Activated naive CD8-positive, alpha-beta T cell treated with anti-CD3 and anti-CD28 coated beads for 36 hours (primary cell): Measurements from ENCODE around the gene MRPS26. TPM values are rescaled to one million over a fixed set of nuclear protein-coding genes. Genes with fewer than 3 reads are reported as not detected.
"Not testable (repeated sequence)": the region's sequence is repeated elsewhere in the genome, so short reads cannot be mapped to it uniquely, and the experiment has no call there.

ENCODE experiments used
- DNase-seq: peaks from one replicate; pipeline ENCODE4 v3.0.0; 2021
- H3K27ac Mint-ChIP-seq: one replicate; pipeline ENCODE4 v1.8.0; 2022; ENCODE audit warnings: mild to moderate bottlenecking, moderate library complexity, mixed read lengths
- H3K27me3 Mint-ChIP-seq: one replicate; pipeline ENCODE4 v1.8.0; 2022; ENCODE audit warnings: mild to moderate bottlenecking, mixed read lengths
- H3K36me3 Mint-ChIP-seq: one replicate; pipeline ENCODE4 v1.8.0; 2021; ENCODE audit warnings: mild to moderate bottlenecking, mixed read lengths
- H3K4me1 Mint-ChIP-seq: one replicate; pipeline ENCODE4 v1.8.0; 2021; ENCODE audit warnings: mixed read lengths
- H3K4me3 Mint-ChIP-seq: one replicate; pipeline ENCODE4 v1.8.0; 2022; ENCODE audit warnings: mild to moderate bottlenecking, moderate library complexity, mixed read lengths
- H3K9me3 Mint-ChIP-seq: one replicate; pipeline ENCODE4 v1.8.0; 2022; ENCODE audit warnings: mixed read lengths
- total RNA-seq, 2 experiments: library from RNA; stranded (reverse); gene quantifications; one replicate each; pipeline ENCODE4 v1.2.3, GENCODE V29; 2021

The MRPS26 gene
- total RNA-seq, 2 experiments from 2014 or later = 70.9 to 72.4 TPM

DNA sequence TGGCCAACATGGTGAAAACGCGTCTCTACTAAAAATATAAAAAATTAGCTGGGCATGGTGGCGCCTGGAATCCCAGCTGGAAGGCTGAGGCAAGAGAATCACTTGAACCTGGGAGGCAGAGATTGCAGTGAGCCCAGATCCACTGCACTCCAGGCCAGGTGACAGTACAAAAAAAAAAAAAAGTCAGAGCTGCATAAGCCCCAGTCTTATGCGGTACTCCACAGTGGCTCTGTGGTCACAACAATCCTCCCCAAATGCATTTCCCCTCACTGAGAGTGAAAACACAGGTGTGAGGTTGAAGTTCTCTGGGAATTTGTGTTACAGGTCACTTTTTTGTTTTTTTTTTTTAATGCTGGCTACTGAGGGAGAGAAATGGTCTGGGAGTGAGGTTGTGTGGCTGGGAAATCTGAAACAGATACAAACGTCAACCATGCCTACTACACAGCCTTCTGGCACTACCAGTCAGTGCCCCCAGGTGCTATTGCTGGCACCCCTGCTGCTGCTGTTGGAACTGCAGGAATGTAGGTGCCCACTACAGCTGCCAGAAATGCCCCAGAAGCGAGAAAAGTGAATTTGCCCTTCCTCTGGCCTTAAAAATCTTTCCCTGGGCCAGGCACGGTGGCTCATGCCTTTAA, 5.7 kb downstream of the MRPS26 start:
- no peak for DNase-seq
- Mint-ChIP-seq H3K9me3 (no peaks in the 10 kb centered on the region), H3K36me3 (peaks cover 19% of the 10 kb centered on the region), H3K27ac (no peak overlapping the region), H3K4me1 (peaks cover 16% of the 10 kb centered on the region), H3K4me3 (no peak overlapping the region), H3K27me3 (no peaks in the 10 kb centered on the region)

DNA sequence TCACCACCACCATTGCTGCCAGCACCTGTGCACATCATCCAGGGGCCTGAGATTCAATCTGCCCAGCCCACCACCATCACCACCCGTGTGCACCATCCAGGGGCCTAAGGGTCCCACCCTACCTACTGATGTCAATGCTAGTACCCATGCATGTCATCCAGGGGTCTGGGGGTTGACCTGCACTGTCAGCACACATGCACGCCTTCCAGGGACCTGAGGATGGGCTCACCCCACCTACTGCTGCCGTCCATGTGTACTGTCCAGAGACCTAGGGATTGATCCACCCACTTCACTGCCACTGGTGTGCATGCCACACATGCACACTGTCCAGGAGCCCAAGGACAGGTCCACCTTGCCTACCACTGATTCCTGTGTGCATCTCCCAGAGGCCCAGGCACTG, 13.6 kb downstream of the MRPS26 start:
- no peaks in the 10 kb centered on the region for H3K36me3 Mint-ChIP-seq
- peaks cover 5% of the 10 kb centered on the region for H3K4me1 Mint-ChIP-seq
- no peak overlapping the region for H3K4me3 Mint-ChIP-seq
- H3K27ac Mint-ChIP-seq = no peak overlapping the region
- H3K27me3 Mint-ChIP-seq = no peaks in the 10 kb centered on the region
- H3K9me3 Mint-ChIP-seq = no peaks in the 10 kb centered on the region
- DNase-seq = no peak

DNA sequence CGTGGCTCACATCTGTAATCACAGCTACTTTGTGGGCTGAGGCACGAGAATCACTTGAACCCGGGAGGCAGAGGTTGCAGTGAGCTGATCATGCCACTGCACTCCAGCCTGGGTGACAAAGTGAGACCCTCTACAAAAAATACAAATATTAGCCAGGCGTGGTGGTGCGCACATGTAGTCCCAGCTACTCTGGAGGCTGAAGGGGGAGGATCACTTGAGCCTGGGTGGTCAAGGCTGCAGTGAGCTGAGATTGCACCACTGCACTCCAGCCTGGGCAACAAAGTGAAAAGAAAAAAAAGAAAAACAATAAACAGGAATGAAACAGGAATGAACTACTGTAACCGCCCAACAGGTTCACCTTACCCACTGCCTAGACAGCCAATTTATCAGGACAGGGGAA, 18.3 kb downstream of the MRPS26 start:
- H3K27me3 Mint-ChIP-seq, H3K4me1 Mint-ChIP-seq, H3K36me3 Mint-ChIP-seq, H3K4me3 Mint-ChIP-seq, H3K9me3 Mint-ChIP-seq, H3K27ac Mint-ChIP-seq, DNase-seq: not testable (repeated sequence)

DNA sequence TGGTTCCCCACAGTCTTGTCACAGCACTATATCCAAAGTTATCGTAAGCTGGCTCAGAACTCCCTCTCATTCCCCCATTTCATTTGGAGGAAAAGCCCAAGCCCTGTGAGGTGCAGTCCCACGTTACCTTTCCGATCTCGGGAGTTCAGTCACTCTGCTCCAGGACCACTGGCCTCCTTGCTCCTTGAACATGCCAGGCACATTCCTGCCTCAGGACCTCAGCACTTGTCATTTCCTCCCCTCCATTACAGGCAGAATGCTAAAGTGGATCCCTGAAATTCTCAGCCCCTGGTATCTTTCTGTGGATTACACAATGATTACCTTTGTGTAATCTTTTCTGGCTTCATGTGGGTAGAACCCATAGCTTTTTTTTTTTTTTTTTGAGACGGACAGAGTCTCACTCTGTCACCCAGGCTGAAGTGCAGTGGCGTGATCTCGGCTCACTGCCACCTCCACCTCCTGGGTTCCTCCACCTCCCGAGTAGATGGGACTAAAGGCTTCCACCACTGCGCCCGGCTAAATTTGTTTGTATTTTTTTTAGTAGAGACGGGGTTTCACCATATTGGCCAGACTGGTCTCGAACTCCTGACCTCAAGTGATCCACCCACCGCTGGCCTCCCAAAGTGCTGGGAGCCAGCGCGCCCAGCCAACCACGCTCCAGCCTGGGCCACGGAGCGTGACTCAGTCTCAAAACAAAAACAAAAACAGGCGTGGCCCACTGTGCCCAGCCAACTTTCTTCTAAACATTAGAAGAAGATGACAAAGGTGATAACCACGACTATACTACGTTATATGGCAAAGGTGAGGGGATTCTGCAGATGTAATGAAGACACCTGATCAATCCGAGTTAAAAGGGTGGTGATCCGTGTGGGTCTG, 21.5 kb downstream of the MRPS26 start:
- Mint-ChIP-seq H3K27ac (no peak overlapping the region), H3K4me1 (peaks cover 14% of the 10 kb centered on the region)
- no peak for DNase-seq

DNA sequence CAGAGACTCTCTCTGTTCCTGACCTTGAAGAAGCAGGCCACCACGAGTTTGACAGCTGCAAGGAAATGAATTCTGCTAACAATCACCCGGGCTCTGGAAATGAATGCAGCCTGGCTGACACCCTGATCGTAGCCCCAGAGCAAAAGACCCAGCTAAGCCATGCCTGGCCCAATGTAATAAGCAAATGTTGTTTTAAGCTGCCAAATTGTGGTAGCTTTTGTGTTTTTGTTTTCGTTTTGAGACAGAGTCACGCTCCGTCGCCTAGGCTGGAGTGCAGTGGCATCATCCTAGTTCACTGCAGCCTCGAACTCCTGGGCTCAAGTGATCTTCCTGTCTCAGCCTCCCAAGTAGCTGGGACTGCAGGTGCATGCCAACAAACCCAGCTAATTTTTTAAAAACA, 22.2 kb downstream of the MRPS26 start:
- H3K36me3 Mint-ChIP-seq = no peaks in the 10 kb centered on the region
- H3K4me1 Mint-ChIP-seq = peaks cover 17% of the 10 kb centered on the region
- no peak for DNase-seq
- H3K27me3 Mint-ChIP-seq = peaks cover 3% of the 10 kb centered on the region
- H3K9me3 Mint-ChIP-seq = no peaks in the 10 kb centered on the region
- H3K27ac Mint-ChIP-seq = no peak overlapping the region
- H3K4me3 Mint-ChIP-seq = no peak overlapping the region

More for the DNA sequence above, 21.5 kb downstream of the MRPS26 start:
- peaks cover under 1% of the 10 kb centered on the region for H3K27me3 Mint-ChIP-seq
- no peak overlapping the region for H3K4me3 Mint-ChIP-seq
- no peaks in the 10 kb centered on the region for H3K36me3 Mint-ChIP-seq
- H3K9me3 Mint-ChIP-seq = no peaks in the 10 kb centered on the region

DNA sequence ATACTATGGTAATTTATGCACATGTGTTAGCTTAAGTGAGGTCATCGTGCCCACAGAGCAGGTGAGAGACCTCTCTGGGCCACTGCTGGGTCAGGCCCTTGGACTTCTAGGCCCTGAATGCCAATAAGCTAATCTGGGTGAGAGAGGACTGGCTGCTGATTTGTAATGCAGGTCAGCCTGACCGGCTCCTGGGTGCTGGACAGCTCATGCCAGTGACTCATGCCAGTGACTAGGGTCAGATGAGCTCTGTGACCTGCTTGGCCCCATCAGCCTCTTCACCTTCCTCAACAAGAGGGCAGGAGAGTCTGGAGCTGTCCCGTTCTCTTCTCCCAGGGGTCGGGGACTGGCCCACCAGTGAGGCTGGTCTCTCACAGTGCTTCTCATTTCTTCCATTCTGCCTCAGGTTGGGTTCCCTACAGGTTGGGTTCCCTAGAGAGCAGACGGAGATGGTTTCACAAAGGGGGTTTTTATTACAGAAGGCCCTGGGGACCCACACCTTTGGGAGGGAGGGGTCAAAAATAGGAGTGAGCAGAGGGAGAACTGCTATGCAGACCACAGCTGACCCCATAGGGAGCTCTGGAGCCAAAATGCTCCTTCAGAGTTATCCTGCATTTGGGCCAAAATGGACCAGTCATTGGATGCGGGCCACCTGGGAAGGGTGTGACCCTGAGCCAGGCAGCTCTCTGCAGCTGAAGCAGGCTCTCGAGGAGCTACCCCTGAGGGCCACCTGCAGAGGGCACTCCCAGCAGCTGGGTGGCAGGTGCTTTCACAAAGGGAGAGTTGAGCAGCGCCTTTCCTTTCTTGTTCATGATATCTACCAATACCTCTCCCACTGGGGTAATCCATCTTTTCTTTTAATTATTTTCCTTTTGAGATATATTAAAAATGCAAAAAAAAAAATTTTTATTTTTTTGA, 23.4 kb downstream of the MRPS26 start:
- Mint-ChIP-seq H3K27me3 (peaks cover 3% of the 10 kb centered on the region), H3K4me1 (peaks cover 17% of the 10 kb centered on the region), H3K36me3 (no peaks in the 10 kb centered on the region), H3K27ac (no peak overlapping the region), H3K9me3 (no peaks in the 10 kb centered on the region), H3K4me3 (no peak overlapping the region)
- DNase-seq = peak; percentile 22

DNA sequence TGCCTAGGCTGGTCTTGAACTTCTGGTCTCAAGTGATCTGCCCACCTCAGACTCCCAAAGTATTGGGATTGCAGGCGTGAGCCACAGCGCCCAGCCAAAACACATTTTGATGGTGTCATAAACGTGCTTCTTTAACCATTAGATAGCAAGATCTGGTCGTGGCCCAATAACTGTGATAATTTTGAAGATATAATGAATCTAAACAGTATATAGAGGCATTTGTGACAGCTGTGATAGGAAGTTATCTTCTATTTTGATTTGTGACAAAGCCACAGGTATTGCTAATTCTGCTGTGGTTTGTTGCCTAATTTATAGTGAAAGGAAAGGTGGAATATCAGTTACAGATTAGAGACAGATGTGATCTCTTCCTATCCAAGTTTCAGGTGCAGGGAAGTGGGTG, 24.9 kb downstream of the MRPS26 start:
- peaks cover 12% of the 10 kb centered on the region for H3K4me1 Mint-ChIP-seq
- H3K9me3 Mint-ChIP-seq = no peaks in the 10 kb centered on the region
- DNase-seq = no peak
- peak overlapping the region; percentile 46 for H3K4me3 Mint-ChIP-seq
- no peak overlapping the region for H3K27ac Mint-ChIP-seq
- no peaks in the 10 kb centered on the region for H3K36me3 Mint-ChIP-seq
- peaks cover 3% of the 10 kb centered on the region for H3K27me3 Mint-ChIP-seq

DNA sequence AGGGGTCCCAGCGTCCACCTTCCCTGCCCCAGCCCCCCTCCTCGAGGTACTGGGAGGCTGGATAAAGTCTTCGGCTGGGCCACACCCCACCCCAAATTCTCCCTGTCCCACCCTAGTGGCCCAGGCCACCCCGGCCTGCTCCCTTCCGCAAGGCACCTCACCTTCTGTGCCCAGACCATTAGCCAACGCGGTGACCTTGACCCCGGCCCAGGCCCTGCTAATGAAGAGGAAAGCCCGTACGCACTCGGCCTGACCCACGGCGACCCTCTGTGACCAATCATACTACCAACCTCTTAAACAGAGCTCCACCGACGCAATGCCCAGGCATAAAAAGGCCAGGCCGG, 25.4 kb downstream of the MRPS26 start:
- Mint-ChIP-seq H3K9me3 (no peaks in the 10 kb centered on the region), H3K4me1 (peaks cover 12% of the 10 kb centered on the region), H3K36me3 (no peaks in the 10 kb centered on the region), H3K27ac (no peak overlapping the region), H3K27me3 (peaks cover 3% of the 10 kb centered on the region), H3K4me3 (peak overlapping the region; percentile 46)
- no peak for DNase-seq

DNA sequence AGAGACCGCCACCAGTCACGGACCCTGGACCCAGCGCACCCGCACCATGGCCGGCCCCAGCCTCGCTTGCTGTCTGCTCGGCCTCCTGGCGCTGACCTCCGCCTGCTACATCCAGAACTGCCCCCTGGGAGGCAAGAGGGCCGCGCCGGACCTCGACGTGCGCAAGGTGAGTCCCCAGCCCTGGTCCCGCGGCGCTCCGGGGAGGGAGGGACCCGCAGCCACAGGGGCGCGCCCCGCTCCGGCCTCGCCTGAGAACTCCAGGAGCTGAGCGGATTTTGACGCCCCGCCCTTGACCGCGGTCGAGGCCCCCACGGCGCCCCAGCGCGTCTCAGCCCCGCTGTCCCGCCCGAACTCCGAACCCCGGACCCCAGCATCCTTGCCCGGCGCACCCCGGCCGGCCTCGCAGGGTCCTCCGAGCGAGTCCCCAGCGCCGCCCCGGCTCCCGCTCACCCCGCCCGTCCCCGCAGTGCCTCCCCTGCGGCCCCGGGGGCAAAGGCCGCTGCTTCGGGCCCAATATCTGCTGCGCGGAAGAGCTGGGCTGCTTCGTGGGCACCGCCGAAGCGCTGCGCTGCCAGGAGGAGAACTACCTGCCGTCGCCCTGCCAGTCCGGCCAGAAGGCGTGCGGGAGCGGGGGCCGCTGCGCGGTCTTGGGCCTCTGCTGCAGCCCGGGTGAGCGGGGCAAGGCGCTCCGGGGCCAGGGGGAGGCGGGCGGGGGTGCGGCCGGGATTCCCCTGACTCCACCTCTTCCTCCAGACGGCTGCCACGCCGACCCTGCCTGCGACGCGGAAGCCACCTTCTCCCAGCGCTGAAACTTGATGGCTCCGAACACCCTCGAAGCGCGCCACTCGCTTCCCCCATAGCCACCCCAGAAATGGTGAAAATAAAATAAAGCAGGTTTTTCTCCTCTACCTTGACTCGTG, 26.0 kb downstream of the MRPS26 start, which contains the start of gene OXT:
TSS of gene OXT (plus strand) at position 11 of the 920 bp plus-strand sequence. CDS start at position 47, 36 bp downstream.
- peaks cover 3% of the 10 kb centered on the region for H3K27me3 Mint-ChIP-seq
- peak within 1 kb of the TSS; percentile 34 for H3K27ac Mint-ChIP-seq
- peaks cover 15% of the 10 kb centered on the region for H3K4me1 Mint-ChIP-seq
- H3K4me3 Mint-ChIP-seq = peak within 1 kb of the TSS; percentile 77
- H3K9me3 Mint-ChIP-seq = no peaks in the 10 kb centered on the region
- no peaks in the 10 kb centered on the region for H3K36me3 Mint-ChIP-seq
- peak; percentile 67 for DNase-seq

DNA sequence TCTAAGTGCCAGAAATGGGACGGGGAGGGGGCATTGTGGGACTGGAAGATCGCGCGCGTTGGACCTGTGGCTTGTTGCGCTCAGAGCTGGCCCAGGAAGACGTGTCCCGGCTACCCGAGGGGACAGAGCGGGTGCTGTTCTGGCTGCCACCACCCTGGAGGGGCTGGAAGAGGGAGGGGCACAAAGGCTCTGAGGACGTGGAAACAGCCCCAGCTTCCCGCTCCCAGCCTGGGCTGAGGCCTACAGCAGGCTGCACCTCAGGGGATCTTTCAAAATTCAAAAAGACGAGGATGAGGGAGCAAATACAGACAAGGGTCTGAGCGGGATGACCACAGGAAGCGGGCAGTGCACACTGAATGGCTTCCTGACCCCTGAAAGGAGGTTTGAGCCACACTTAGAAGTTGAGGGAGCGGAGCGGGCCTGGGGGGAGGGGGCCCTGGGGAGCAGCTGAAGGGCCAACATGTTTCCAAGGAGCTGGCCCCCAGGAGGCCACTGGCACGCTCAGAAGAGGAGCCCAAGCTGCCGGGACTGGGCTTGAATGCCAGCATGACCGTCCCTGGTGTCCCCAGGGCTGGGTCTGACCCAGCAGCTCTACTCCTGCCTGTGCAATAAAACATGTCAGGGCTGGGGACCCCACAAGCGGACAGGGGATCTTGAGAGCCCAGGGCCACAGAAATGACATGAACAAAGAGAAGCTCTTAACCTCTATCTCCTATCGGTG, 26.8 kb downstream of the MRPS26 start:
- Mint-ChIP-seq H3K4me1 (peaks cover 23% of the 10 kb centered on the region), H3K27me3 (peaks cover 6% of the 10 kb centered on the region), H3K4me3 (peak overlapping the region; percentile 77), H3K36me3 (no peaks in the 10 kb centered on the region), H3K9me3 (no peaks in the 10 kb centered on the region), H3K27ac (peak overlapping the region; percentile 34)
- no peak for DNase-seq

DNA sequence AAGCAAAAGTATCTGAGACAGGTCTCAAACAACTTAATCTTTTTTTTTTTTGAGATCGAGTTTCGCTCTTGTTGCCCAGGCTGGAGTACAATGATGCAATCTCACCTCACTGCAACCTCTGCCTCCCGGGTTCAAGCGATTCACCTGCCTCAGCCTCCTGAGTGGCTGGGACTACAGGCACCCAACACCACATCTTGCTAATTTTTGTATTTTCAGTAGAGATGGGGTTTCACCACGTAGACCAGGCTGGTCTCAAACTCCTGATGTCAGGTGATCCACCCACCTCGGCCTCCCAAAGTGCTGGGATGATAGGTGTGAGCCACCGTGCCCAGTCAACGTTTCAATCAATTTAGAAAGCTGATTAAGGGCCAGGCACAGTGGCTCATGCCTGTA, 27.4 kb downstream of the MRPS26 start:
- not testable (repeated sequence) for H3K36me3 Mint-ChIP-seq, H3K9me3 Mint-ChIP-seq, H3K27me3 Mint-ChIP-seq, DNase-seq, H3K27ac Mint-ChIP-seq, H3K4me3 Mint-ChIP-seq
- H3K4me1 Mint-ChIP-seq = peaks cover 27% of the 10 kb centered on the region

DNA sequence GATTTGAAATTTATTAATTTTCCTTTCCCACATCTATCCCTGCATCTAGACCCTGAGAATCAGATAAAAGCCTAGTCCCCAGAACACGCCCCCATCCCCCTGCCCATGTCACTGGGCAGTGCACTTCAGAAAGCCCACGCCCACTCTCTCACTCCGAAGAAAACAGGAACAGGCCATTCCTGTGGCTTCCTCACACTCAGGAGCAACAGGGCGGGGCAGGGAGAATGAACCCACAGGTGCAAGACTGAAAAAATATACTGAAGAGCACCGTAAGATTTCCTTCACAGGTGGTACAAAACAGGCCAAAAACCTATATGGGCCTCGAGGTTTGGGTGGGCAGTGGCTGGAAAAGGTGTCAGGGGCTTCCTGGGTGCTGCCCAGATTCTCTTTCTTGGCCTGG, 29.0 kb downstream of the MRPS26 start:
- DNase-seq = no peak
- peaks cover 27% of the 10 kb centered on the region for H3K4me1 Mint-ChIP-seq
- peaks cover 18% of the 10 kb centered on the region for H3K27me3 Mint-ChIP-seq
- H3K4me3 Mint-ChIP-seq = no peak overlapping the region
- H3K36me3 Mint-ChIP-seq = no peaks in the 10 kb centered on the region
- no peaks in the 10 kb centered on the region for H3K9me3 Mint-ChIP-seq
- H3K27ac Mint-ChIP-seq = no peak overlapping the region

DNA sequence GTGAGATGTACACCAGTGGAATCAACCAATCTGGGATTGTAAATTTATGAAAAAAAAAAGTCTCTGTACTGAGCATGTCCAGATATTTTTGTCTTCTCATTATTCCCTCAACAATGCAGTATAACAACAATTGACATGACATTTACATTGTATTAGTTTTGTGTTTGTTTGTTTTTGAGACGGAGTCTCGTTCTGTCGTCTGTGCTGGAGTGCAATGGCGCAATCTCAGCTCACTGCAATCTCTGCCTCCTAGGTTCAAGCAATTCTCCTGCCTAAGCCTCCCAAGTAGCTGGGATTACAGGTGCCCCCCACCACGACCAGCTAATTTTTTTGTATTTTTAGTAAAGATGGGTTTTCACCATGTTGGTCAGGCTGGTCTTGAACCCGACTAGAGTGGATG, 29.5 kb downstream of the MRPS26 start:
- not testable (repeated sequence) for H3K36me3 Mint-ChIP-seq
- peaks cover 27% of the 10 kb centered on the region for H3K4me1 Mint-ChIP-seq

More for the DNA sequence above, 29.5 kb downstream of the MRPS26 start:
- not testable (repeated sequence) for H3K9me3 Mint-ChIP-seq, DNase-seq, H3K27ac Mint-ChIP-seq, H3K4me3 Mint-ChIP-seq
- H3K27me3 Mint-ChIP-seq = peaks cover 23% of the 10 kb centered on the region
